DND-41 (cell line): ENCODE data around the gene PROSER3.

Source experiments
- CTCF ChIP-seq: IDR thresholded peaks from 2 replicates; pipeline ENCODE4 v1.5.1; 2012; ENCODE audit warnings: borderline replicate concordance, low read length, moderate library complexity, mild to moderate bottlenecking; ENCODE audit not compliant: poor library complexity, severe bottlenecking; ENCODE audit errors: extremely low read depth
- EZH2 ChIP-seq: IDR thresholded peaks from 3 replicates; pipeline ENCODE4 v1.6.1; 2012; ENCODE audit warnings: borderline replicate concordance, low read depth, mild to moderate bottlenecking, moderate library complexity, low read length, inconsistent platforms; ENCODE audit not compliant: severe bottlenecking

- TF ChIP-seq CTCF (no peak), EZH2 (no peak)
These were observed 37.8 kb upstream of the PROSER3 start for GRCh38 chr19:35720163-35720524.
